IPS-18c (cell line): ENCODE measurements around the gene SDF2.

ENCODE experiments used
- H3K4me3 ChIP-seq: 2 replicates; pipeline ENCODE4 v1.7.0; 2013; ENCODE audit warnings: low read depth, mild to moderate bottlenecking, low read length, moderate library complexity; ENCODE audit not compliant: insufficient read depth
- H3K9me3 ChIP-seq: one replicate; pipeline ENCODE4 v1.6.1; 2013; ENCODE audit warnings: mild to moderate bottlenecking, low read length, moderate library complexity; ENCODE audit not compliant: control insufficient read depth, insufficient read depth

The SDF2 gene

GRCh38 chr17:28661635-28662526 is at the start of gene SDF2, which contains the start of gene SUPT6H:
TSS of gene SDF2 (minus strand) at chr17:28661906. CDS start at chr17:28661876, 30 bp downstream.
TSS of gene SUPT6H (plus strand) at chr17:28662205. CDS start at chr17:28673402, 11,197 bp downstream.
- H3K4me3 ChIP-seq, result peak within 1 kb of the TSS; percentile 100
- H3K9me3 ChIP-seq, result peaks cover 11% of the 10 kb centered on the region

- Histone ChIP-seq H3K4me3 (peak overlapping the region; percentile 92), H3K9me3 (no peaks in the 10 kb centered on the region)
These were observed 49.4 kb upstream of the SDF2 start for GRCh38 chr17:28710861-28711722.

GRCh38 chr17:28707339-28707720 is 45.6 kb upstream of the SDF2 start:
- H3K4me3 ChIP-seq, result no peak overlapping the region
- no peaks in the 10 kb centered on the region for H3K9me3 ChIP-seq

- no peaks in the 10 kb centered on the region for H3K9me3 ChIP-seq
- no peak overlapping the region; the same call in 1 of the 2 replicates for H3K4me3 ChIP-seq
These were observed 45.0 kb upstream of the SDF2 start for GRCh38 chr17:28706471-28707338.

- H3K9me3 ChIP-seq, result no peaks in the 10 kb centered on the region
- no peak overlapping the region for H3K4me3 ChIP-seq
These were observed 44.1 kb upstream of the SDF2 start for GRCh38 chr17:28705728-28706334.

GRCh38 chr17:28705074-28705659 is 43.5 kb upstream of the SDF2 start:
- H3K4me3 ChIP-seq, result no peak overlapping the region
- no peaks in the 10 kb centered on the region for H3K9me3 ChIP-seq

- no peak overlapping the region for H3K4me3 ChIP-seq
- no peaks in the 10 kb centered on the region for H3K9me3 ChIP-seq
These were observed 42.6 kb upstream of the SDF2 start for GRCh38 chr17:28704219-28704858.

- no peak overlapping the region for H3K4me3 ChIP-seq
- no peaks in the 10 kb centered on the region for H3K9me3 ChIP-seq
These were observed 42.0 kb upstream of the SDF2 start for GRCh38 chr17:28703552-28704218.

- Histone ChIP-seq H3K9me3 (no peaks in the 10 kb centered on the region), H3K4me3 (no peak overlapping the region)
These were observed 41.0 kb upstream of the SDF2 start for GRCh38 chr17:28702752-28703150.

GRCh38 chr17:28702026-28702751 is 40.5 kb upstream of the SDF2 start:
- no peak overlapping the region for H3K4me3 ChIP-seq
- no peaks in the 10 kb centered on the region for H3K9me3 ChIP-seq

GRCh38 chr17:28700830-28701492 is 39.3 kb upstream of the SDF2 start:
- Histone ChIP-seq H3K4me3 (no peak overlapping the region), H3K9me3 (no peaks in the 10 kb centered on the region)

GRCh38 chr17:28700278-28700677 is 38.6 kb upstream of the SDF2 start:
- H3K9me3 ChIP-seq, result no peaks in the 10 kb centered on the region
- no peak overlapping the region for H3K4me3 ChIP-seq

- H3K4me3 ChIP-seq, result no peak overlapping the region
These were observed 36.7 kb upstream of the SDF2 start for GRCh38 chr17:28698253-28698941.

GRCh38 chr17:28693869-28694268 is 32.2 kb upstream of the SDF2 start:
- Histone ChIP-seq H3K9me3 (no peaks in the 10 kb centered on the region), H3K4me3 (no peak overlapping the region)

More at GRCh38 chr17:28698253-28698941, 36.7 kb upstream of the SDF2 start:
- no peaks in the 10 kb centered on the region for H3K9me3 ChIP-seq
